ENCODE results near the gene BMF. TPM values are rescaled to one million over a fixed set of nuclear protein-coding genes. Genes with fewer than 3 reads are reported as not detected.

The BMF gene
- total and polyA plus RNA-seq, 11 donors: 1.2 to 12.9 (median 3.4) TPM

DNA sequence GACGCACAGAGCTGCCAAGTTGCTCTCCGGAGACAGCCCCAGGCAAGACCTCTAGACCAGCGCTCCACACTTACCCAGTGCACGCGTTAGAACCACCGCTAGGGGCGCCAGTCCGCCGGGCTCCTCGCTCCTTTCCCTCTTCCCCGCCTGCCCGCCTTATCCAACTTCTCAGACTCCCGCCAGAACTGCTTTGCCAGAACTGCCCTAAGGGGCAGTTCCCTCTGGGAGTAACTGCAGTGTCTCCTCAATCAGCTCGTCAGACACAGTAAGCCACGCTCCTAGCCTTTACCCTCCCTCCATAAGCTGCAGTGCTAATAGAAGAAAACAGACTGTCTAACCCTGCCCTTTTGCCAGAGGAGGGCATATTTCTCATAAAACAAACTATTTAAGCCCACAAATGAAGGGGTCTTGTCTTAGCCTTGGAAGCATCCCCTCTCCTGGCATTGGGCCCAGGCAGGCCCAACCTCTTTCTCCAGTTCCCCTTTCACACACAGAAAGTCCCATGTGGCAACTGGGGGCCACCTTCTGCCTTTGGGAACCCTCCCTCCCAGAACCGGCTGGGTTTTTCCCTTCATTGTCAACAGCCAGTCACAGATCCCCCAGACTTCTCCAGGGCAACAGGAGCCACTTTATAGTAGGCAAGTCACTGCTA, 3.7 kb downstream of the BMF start:
- intact Hi-C loops (cut with DNase I): loop anchor here (1.0 to 10.0 kb wide), 12 partner anchors 33 to 323 kb away; partner anchors contain the start of genes FSIP1 (in 3 of the 10), BUB1B (in 2 of the 10) and SRP14 (in 1 of the 10)
- TF ChIP-seq, protein P1, sequence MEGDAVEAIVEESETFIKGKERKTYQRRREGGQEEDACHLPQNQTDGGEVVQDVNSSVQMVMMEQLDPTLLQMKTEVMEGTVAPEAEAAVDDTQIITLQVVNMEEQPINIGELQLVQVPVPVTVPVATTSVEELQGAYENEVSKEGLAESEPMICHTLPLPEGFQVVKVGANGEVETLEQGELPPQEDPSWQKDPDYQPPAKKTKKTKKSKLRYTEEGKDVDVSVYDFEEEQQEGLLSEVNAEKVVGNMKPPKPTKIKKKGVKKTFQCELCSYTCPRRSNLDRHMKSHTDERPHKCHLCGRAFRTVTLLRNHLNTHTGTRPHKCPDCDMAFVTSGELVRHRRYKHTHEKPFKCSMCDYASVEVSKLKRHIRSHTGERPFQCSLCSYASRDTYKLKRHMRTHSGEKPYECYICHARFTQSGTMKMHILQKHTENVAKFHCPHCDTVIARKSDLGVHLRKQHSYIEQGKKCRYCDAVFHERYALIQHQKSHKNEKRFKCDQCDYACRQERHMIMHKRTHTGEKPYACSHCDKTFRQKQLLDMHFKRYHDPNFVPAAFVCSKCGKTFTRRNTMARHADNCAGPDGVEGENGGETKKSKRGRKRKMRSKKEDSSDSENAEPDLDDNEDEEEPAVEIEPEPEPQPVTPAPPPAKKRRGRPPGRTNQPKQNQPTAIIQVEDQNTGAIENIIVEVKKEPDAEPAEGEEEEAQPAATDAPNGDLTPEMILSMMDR (IDR thresholded peaks at IDR 0.05): peak; percentile 84 to 99 (median 98)
- no peak for TF ChIP-seq POLR2A (IDR thresholded peaks at IDR 0.05)
- peak; percentile 28 to 66 (median 61) for ATAC-seq
- Histone ChIP-seq H3K4me1 (peaks cover 4 to 84% (median 72%) of the 10 kb centered on the region in 12 donors), H3K9me3 (no peaks in the 10 kb centered on the region), H3K27ac (peak overlapping the region in 11 of 12 donors; percentile 19 to 94 (median 86)), H3K4me3 (peak overlapping the region in 6 of 12 donors; percentile 7 to 35 (median 22)), H3K27me3 (no peaks in the 10 kb centered on the region), H3K36me3 (no peaks in the 10 kb centered on the region)
- WGBS, 4 donors: 3 to 12% (median 5%) methylated on average over 7 to 16 of the region's 16 CpGs
- peak; percentile 90 to 95 (median 91) for DNase-seq

DNA sequence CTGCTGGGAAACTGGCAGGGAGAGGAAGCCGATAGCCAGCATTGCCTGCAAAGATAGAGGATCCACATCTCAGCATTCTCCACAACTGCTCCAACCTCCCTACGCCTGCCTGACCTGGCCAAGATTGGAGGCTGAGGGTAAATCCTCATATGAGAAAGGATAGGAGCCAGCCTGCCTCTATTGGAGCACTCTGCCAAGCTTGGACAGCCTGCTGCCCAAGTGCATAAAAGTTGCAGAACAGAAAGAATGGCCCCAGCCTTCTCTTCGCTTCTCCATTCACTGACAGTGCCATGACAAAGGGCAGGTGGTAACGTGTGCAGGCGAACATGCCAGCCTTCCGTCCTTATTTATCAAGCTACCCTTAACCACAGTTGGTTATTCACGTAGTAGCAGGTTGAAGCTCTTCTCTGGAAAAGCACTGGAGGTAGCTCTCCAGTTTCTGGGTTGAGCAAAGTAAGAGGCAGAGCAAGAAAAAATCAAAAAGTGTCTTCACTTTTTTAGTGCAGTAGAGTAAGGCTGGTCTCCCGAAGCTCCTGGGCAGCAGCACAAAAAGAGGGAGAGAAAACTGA, 4.3 kb downstream of the BMF start:
- no peaks in the 10 kb centered on the region for H3K9me3 ChIP-seq
- peak overlapping the region in 9 of 12 donors; percentile 19 to 94 (median 88) for H3K27ac ChIP-seq
- ATAC-seq: no peak
- DNase-seq: no peak
- H3K4me1 ChIP-seq: peaks cover 4 to 88% (median 77%) of the 10 kb centered on the region in 12 donors
- peak overlapping the region in 5 of 12 donors; percentile 6 to 35 (median 19) for H3K4me3 ChIP-seq
- H3K27me3 ChIP-seq: no peaks in the 10 kb centered on the region
- H3K36me3 ChIP-seq: no peaks in the 10 kb centered on the region
- intact Hi-C loops (cut with DNase I): loop anchor here in 6 of 10 donors (1.0 to 10.0 kb wide), 7 partner anchors 37 to 320 kb away; partner anchors contain the start of gene FSIP1 (in 2 of the 6)
- no peak for TF ChIP-seq POLR2A (IDR thresholded peaks at IDR 0.05)
- TF ChIP-seq, protein P1 (IDR thresholded peaks at IDR 0.05): no peak
- 48 to 58% (median 55%) methylated on average over 7 to 8 of the region's 8 CpGs for WGBS, 4 donors

DNA sequence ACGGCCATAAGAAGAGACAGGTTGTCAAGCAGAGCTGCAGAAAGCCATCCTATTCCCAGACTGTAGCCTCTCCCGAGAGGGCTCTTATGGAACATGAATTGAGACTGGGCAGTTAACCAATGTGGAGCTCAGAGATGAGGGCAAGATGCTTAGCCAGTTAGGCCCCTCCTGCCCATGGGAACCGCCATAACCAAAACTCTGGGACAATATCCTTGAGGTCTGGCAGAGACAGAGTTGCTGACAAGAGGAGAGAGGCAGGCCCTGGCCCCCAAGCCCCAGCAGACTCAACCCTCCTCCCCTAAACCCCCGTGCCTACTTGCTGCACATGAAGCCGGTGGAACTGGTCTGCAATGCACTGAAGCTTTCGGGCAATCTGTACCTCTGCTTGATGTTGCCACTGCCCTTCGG, 4.8 kb downstream of the BMF start:
- TF ChIP-seq, protein P1 (IDR thresholded peaks at IDR 0.05): no peak
- TF ChIP-seq POLR2A (IDR thresholded peaks at IDR 0.05): no peak
- Histone ChIP-seq H3K4me3 (peak overlapping the region in 2 of 12 donors; percentile 17 to 35), H3K27ac (peak overlapping the region; percentile 60 to 94 (median 84)), H3K4me1 (peaks cover 4 to 90% (median 79%) of the 10 kb centered on the region in 12 donors), H3K36me3 (no peaks in the 10 kb centered on the region), H3K9me3 (no peaks in the 10 kb centered on the region), H3K27me3 (no peaks in the 10 kb centered on the region)
- ATAC-seq (no peak), DNase-seq (no peak)
- WGBS, 4 donors: 61 to 72% (median 65%) methylated on average over 4 to 7 of the region's 7 CpGs
- intact Hi-C loops (cut with DNase I): loop anchor here in 7 of 10 donors (1.0 to 10.0 kb wide), 8 partner anchors 37 to 319 kb away; partner anchors contain the start of gene FSIP1 (in 2 of the 7)
